Caco-2 (cell line): ENCODE measurements around the gene DMTF1. TPM values are rescaled to one million over a fixed set of nuclear protein-coding genes. Genes with fewer than 3 reads are reported as not detected.

Experiments used
- BruUV-seq: library from RNA; stranded (reverse); fragments of 400-500 nt; replicated peaks from 2 replicates; lab custom pipeline; 2021; lab: Mats Ljungman, UMichigan
- CTCF ChIA-PET: fragments of 300-600 bp; sonication (Branson Sonifier 250); formaldehyde crosslinking; loops from one replicate; lab custom pipeline; 2022; ENCODE audit warnings: antibody characterized with exemption; lab: Charles Lee
- POLR2A ChIA-PET: fragments of 300-600 bp; sonication (Branson Sonifier 250); formaldehyde crosslinking; loops from one replicate; lab custom pipeline; 2022; ENCODE audit warnings: antibody characterized with exemption; lab: Charles Lee
- DNase-seq, 2 experiments: peaks; one replicate each; pipeline versions ENCODE4 v3.0.0 to v3.0.0-alpha.2; 2020 to 2022
- H3K27me3 ChIP-seq: replicated peaks from 2 replicates; pipeline ENCODE4 v1.6.0; 2011; ENCODE audit warnings: low read length; ENCODE audit not compliant: control insufficient read depth, insufficient read depth
- H3K36me3 ChIP-seq: 2 replicates; pipeline ENCODE4 v1.5.1; 2011; ENCODE audit warnings: low read length; ENCODE audit not compliant: control insufficient read depth, insufficient read depth
- H3K4me1 ChIP-seq: fragments of 250-450 bp; sonication (Bioruptor Pico); 2 replicates; pipeline ENCODE4 v1.5.1; 2020; ENCODE audit warnings: mild to moderate bottlenecking
- H3K4me3 ChIP-seq: 2 replicates; pipeline ENCODE4 v1.5.1; 2011; ENCODE audit warnings: low read depth, mild to moderate bottlenecking, control low read depth, low read length
- H3K9me3 ChIP-seq: fragments of 250-450 bp; sonication (Bioruptor Pico); 2 replicates; pipeline ENCODE4 v1.5.1; 2020; ENCODE audit warnings: mild to moderate bottlenecking, moderate library complexity
- H3K27ac Mint-ChIP-seq: one replicate; pipeline ENCODE4 v1.8.0; 2022; ENCODE audit warnings: mixed read lengths; ENCODE audit not compliant: unreplicated experiment
- H3K27me3 Mint-ChIP-seq: one replicate; pipeline ENCODE4 v1.8.0; 2022; ENCODE audit warnings: mixed read lengths; ENCODE audit not compliant: insufficient read depth, unreplicated experiment
- H3K36me3 Mint-ChIP-seq: one replicate; pipeline ENCODE4 v1.8.0; 2022; ENCODE audit warnings: mild to moderate bottlenecking, mixed read lengths; ENCODE audit not compliant: insufficient read depth, unreplicated experiment
- H3K4me1 Mint-ChIP-seq: one replicate; pipeline ENCODE4 v1.8.0; 2022; ENCODE audit warnings: low read depth, mixed read lengths; ENCODE audit not compliant: unreplicated experiment
- H3K4me3 Mint-ChIP-seq: one replicate; pipeline ENCODE4 v1.8.0; 2022; ENCODE audit warnings: mild to moderate bottlenecking, moderate library complexity, mixed read lengths; ENCODE audit not compliant: unreplicated experiment
- H3K9me3 Mint-ChIP-seq: one replicate; pipeline ENCODE4 v1.8.0; 2022; ENCODE audit warnings: mixed read lengths; ENCODE audit not compliant: unreplicated experiment
- CTCF ChIP-seq, 2 experiments: fragments of 200-600 bp in 1 of 2; IDR thresholded peaks; 1 replicate in 1 of 2; 2 replicates in 1 of 2; pipeline versions ENCODE4 v1.5.1 to v1.8.0; 2011 to 2022; ENCODE audit warnings: antibody characterized with exemption in 1 of 2, control low read depth in 1 of 2, inconsistent platforms in 1 of 2, low read depth in 1 of 2, low read length in 1 of 2, mild to moderate bottlenecking in 1 of 2, moderate library complexity in 1 of 2; ENCODE audit not compliant: insufficient read depth in 1 of 2, severe bottlenecking in 1 of 2, unreplicated experiment in 1 of 2
- intact Hi-C: fragments of 100-400 bp; cut with micrococcal nuclease; formaldehyde crosslinking; loops from one replicate; pipeline ENCODE4 v1.10.0; 2022; ENCODE audit not compliant: unreplicated experiment
- total RNA-seq: library from RNA; stranded (reverse); gene quantifications from 2 replicates; pipeline ENCODE4 v1.2.3, GENCODE V29; 2022

DMTF1 gene
- total RNA-seq, 1 experiment from 2014 or later = 60.9 TPM

DNA sequence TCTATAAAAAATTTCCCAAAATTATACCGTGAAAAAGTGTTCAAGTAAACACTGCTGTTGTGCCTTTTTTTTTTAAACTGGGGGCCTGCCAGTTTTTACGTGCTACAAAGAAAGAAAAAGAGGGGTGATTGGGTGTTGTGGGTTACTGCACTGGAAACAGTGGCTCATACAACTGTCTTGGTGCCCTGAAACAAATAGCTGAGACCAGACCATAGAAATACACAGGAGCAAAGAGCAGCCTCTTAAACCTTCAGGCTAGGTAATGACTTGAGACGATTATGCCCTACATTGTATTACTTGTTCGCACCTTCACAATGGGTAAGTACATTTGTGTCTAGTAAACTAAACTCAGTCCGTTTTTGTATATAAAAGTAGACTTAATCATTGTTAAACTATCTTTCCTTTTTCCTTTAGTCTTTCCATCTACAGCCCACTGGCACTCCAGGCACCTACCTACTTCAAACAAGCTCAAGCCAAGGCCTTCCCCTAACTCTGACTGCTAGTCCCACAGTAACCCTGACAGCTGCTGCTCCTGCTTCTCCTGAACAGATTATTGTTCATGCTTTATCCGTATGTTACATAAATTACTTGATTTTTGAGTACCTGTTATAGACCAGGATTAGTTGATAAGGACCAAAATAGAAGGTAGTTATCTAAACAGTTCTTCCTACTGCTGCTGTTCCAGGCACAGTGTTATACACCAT lies 40.7 kb downstream of the DMTF1 start:
- POLR2A ChIA-PET = no interaction called here
- H3K27me3 Mint-ChIP-seq = no peaks in the 10 kb centered on the region
- no TSS peak for BruUV-seq
- no peaks in the 10 kb centered on the region for H3K9me3 Mint-ChIP-seq
- no peak for TF ChIP-seq CTCF (IDR thresholded peaks at IDR 0.05; ENCODE audit: insufficient read depth in 1 of 2, low read depth in 1 of 2, low read length in 1 of 2, severe bottlenecking in 1 of 2, unreplicated experiment in 1 of 2)
- no peaks in the 10 kb centered on the region for H3K4me1 Mint-ChIP-seq
- Histone ChIP-seq H3K27me3 (no peaks in the 10 kb centered on the region), H3K4me3 (no peak overlapping the region), H3K36me3 (peaks cover 2% of the 10 kb centered on the region; the same call in 1 of the 2 replicates), H3K9me3 (no peaks in the 10 kb centered on the region), H3K4me1 (no peaks in the 10 kb centered on the region)
- H3K27ac Mint-ChIP-seq = no peak overlapping the region
- CTCF ChIA-PET = no interaction called here
- H3K4me3 Mint-ChIP-seq = no peak overlapping the region
- intact Hi-C loops = no loop called here
- H3K36me3 Mint-ChIP-seq = peaks cover 67% of the 10 kb centered on the region
- DNase-seq = no peak

- intact Hi-C loops = no loop called here
- no peak for DNase-seq
- no peaks in the 10 kb centered on the region for H3K9me3 Mint-ChIP-seq
- ChIA-PET CTCF (no interaction called here), POLR2A (no interaction called here)
- H3K9me3 ChIP-seq = no peaks in the 10 kb centered on the region
- no peaks in the 10 kb centered on the region for H3K27me3 Mint-ChIP-seq
- peaks cover 2% of the 10 kb centered on the region; the same call in 1 of the 2 replicates for H3K36me3 ChIP-seq
- H3K27ac Mint-ChIP-seq = no peak overlapping the region
- H3K4me1 ChIP-seq = no peaks in the 10 kb centered on the region
- TF ChIP-seq CTCF (IDR thresholded peaks at IDR 0.05; ENCODE audit: insufficient read depth in 1 of 2, low read depth in 1 of 2, low read length in 1 of 2, severe bottlenecking in 1 of 2, unreplicated experiment in 1 of 2) = no peak
- H3K4me3 ChIP-seq = no peak overlapping the region
- no peaks in the 10 kb centered on the region for H3K4me1 Mint-ChIP-seq
- H3K4me3 Mint-ChIP-seq = no peak overlapping the region
- peaks cover 66% of the 10 kb centered on the region for H3K36me3 Mint-ChIP-seq
- BruUV-seq = no TSS peak
- H3K27me3 ChIP-seq = no peaks in the 10 kb centered on the region
Observed at GRCh38 chr7:87193912-87194311, 41.7 kb downstream of the DMTF1 start.

GRCh38 chr7:87199241-87199640 lies 47.0 kb downstream of the DMTF1 start:
- CTCF ChIA-PET = no interaction called here
- no TSS peak for BruUV-seq
- no peak overlapping the region for H3K27ac Mint-ChIP-seq
- H3K4me1 Mint-ChIP-seq = no peaks in the 10 kb centered on the region
- POLR2A ChIA-PET = no interaction called here
- intact Hi-C loops = no loop called here
- Histone ChIP-seq H3K4me1 (peaks cover 9% of the 10 kb centered on the region), H3K9me3 (peaks cover 8% of the 10 kb centered on the region), H3K27me3 (no peaks in the 10 kb centered on the region), H3K4me3 (no peak overlapping the region), H3K36me3 (peaks cover 2% of the 10 kb centered on the region; the same call in 1 of the 2 replicates)
- H3K27me3 Mint-ChIP-seq = no peaks in the 10 kb centered on the region
- H3K9me3 Mint-ChIP-seq = no peaks in the 10 kb centered on the region
- H3K36me3 Mint-ChIP-seq = peaks cover 60% of the 10 kb centered on the region
- no peak for DNase-seq
- no peak for TF ChIP-seq CTCF (IDR thresholded peaks at IDR 0.05; ENCODE audit: insufficient read depth in 1 of 2, low read depth in 1 of 2, low read length in 1 of 2, severe bottlenecking in 1 of 2, unreplicated experiment in 1 of 2)
- H3K4me3 Mint-ChIP-seq = no peak overlapping the region
